ENCODE results near the gene GOLGA8B.
"Not testable (repeated sequence)": the region's sequence is repeated elsewhere in the genome, so short reads cannot be mapped to it uniquely, and the experiment has no call there.

Gene GOLGA8B

GRCh38 chr15:34583399-34584329 lies at the start of gene GOLGA8B:
GOLGA8B (minus strand) TSS chr15:34583651; CDS start chr15:34535912, 47,739 bp downstream.
- peak; percentile 81 for DNase-seq (ENCODE audit: low spot score)

GRCh38 chr15:34633165-34633564 lies 49.7 kb upstream of the GOLGA8B start:
- DNase-seq (ENCODE audit: low spot score): not testable (repeated sequence)

GRCh38 chr15:34628577-34629152 lies 45.2 kb upstream of the GOLGA8B start:
- DNase-seq (ENCODE audit: low spot score): no peak

- DNase-seq (ENCODE audit: low spot score): no peak
Measured at GRCh38 chr15:34625007-34625406, 41.6 kb upstream of the GOLGA8B start.

GRCh38 chr15:34621675-34622074 lies 38.2 kb upstream of the GOLGA8B start:
- no peak for DNase-seq (ENCODE audit: low spot score)

GRCh38 chr15:34620814-34621213 lies 37.4 kb upstream of the GOLGA8B start:
- DNase-seq (ENCODE audit: low spot score): no peak

- no peak for DNase-seq (ENCODE audit: low spot score)
Measured at GRCh38 chr15:34620142-34620541, 36.7 kb upstream of the GOLGA8B start.

- no peak for DNase-seq (ENCODE audit: low spot score)
Measured at GRCh38 chr15:34619151-34619550, 35.7 kb upstream of the GOLGA8B start.

- no peak for DNase-seq (ENCODE audit: low spot score)
Measured at GRCh38 chr15:34618073-34618472, 34.6 kb upstream of the GOLGA8B start.

GRCh38 chr15:34616613-34617012 lies 33.2 kb upstream of the GOLGA8B start:
- no peak for DNase-seq (ENCODE audit: low spot score)

- DNase-seq (ENCODE audit: low spot score): no peak
Measured at GRCh38 chr15:34613997-34614396, 30.5 kb upstream of the GOLGA8B start.

- DNase-seq (ENCODE audit: low spot score): no peak
Measured at GRCh38 chr15:34613301-34613700, 29.9 kb upstream of the GOLGA8B start.

- DNase-seq (ENCODE audit: low spot score): no peak
Measured at GRCh38 chr15:34610354-34610753, 26.9 kb upstream of the GOLGA8B start.

GRCh38 chr15:34609102-34610057 lies 25.9 kb upstream of the GOLGA8B start:
- DNase-seq (ENCODE audit: low spot score): no peak

- DNase-seq (ENCODE audit: low spot score): no peak
Measured at GRCh38 chr15:34608517-34608916, 25.1 kb upstream of the GOLGA8B start.

GRCh38 chr15:34607832-34608231 lies 24.4 kb upstream of the GOLGA8B start:
- DNase-seq (ENCODE audit: low spot score): no peak

- DNase-seq (ENCODE audit: low spot score): no peak
Measured at GRCh38 chr15:34606545-34606944, 23.1 kb upstream of the GOLGA8B start.

- no peak for DNase-seq (ENCODE audit: low spot score)
Measured at GRCh38 chr15:34606131-34606530, 22.7 kb upstream of the GOLGA8B start.

GRCh38 chr15:34603095-34603494 lies 19.6 kb upstream of the GOLGA8B start:
- no peak for DNase-seq (ENCODE audit: low spot score)

GRCh38 chr15:34600923-34601322 lies 17.5 kb upstream of the GOLGA8B start:
- no peak for DNase-seq (ENCODE audit: low spot score)

GRCh38 chr15:34598799-34599585 lies 15.5 kb upstream of the GOLGA8B start:
- no peak for DNase-seq (ENCODE audit: low spot score)

Measured in HuH-7.5 (cell line).